Upper lobe of right lung (tissue), 1 donor: ENCODE results near the gene CEP131. TPM values are rescaled to one million over a fixed set of nuclear protein-coding genes. Genes with fewer than 3 reads are reported as not detected.

Source experiments
- ATAC-seq: fragments of 200-7000 bp; cut with Tn5 transposase; one replicate; pipeline ENCODE4 v1.9.1; 2020; ENCODE audit warnings: mild to moderate bottlenecking, moderate library complexity
- DNase-seq: peaks from one replicate; pipeline ENCODE4 v3.0.0-alpha.2; 2020
- H3K27ac ChIP-seq: fragments of 200-600 bp; one replicate; pipeline ENCODE4 v1.8.0; 2022
- H3K27me3 ChIP-seq: fragments of 200-600 bp; one replicate; pipeline ENCODE4 v1.8.0; 2022; ENCODE audit warnings: mild to moderate bottlenecking
- H3K36me3 ChIP-seq: fragments of 200-600 bp; one replicate; pipeline ENCODE4 v1.8.0; 2022
- H3K4me1 ChIP-seq: fragments of 200-600 bp; one replicate; pipeline ENCODE4 v1.8.0; 2022
- H3K4me3 ChIP-seq: fragments of 200-600 bp; one replicate; pipeline ENCODE4 v1.8.0; 2022; ENCODE audit warnings: mild to moderate bottlenecking
- H3K9me3 ChIP-seq: fragments of 200-600 bp; one replicate; pipeline ENCODE4 v1.8.0; 2022
- CTCF ChIP-seq: fragments of 200-600 bp; IDR thresholded peaks from one replicate; pipeline ENCODE4 v1.8.0; 2022; ENCODE audit warnings: antibody characterized with exemption
- intact Hi-C: fragments of 100-400 bp; cut with DNase I; formaldehyde crosslinking; loops from one replicate; pipeline ENCODE4 v1.11.0; 2022
- total RNA-seq: library from RNA; stranded (reverse); fragmentation: NEBNext Ultra II Directional; extraction: Animal tissue kit (Norgen Biotek cat#: 25700); gene quantifications from one replicate; pipeline ENCODE4 v1.2.1, GENCODE V29; 2021
- donor health status: DM: no; HTN: yes; CAD: no; lungs with severe emphysema.

CEP131 gene
- total RNA-seq, 1 donor from 2014 or later, result 7.5 TPM

- peaks cover 22% of the 10 kb centered on the region for H3K36me3 ChIP-seq
- H3K27ac ChIP-seq, result no peak overlapping the region
- peaks cover 19% of the 10 kb centered on the region for H3K4me1 ChIP-seq
- H3K27me3 ChIP-seq, result no peaks in the 10 kb centered on the region
- no peak overlapping the region for H3K4me3 ChIP-seq
- intact Hi-C loops, result no loop called here
- TF ChIP-seq CTCF, result no peak
- DNase-seq (no peak), ATAC-seq (no peak)
- no peaks in the 10 kb centered on the region for H3K9me3 ChIP-seq
Measured at GRCh38 chr17:81235822-81236740, 13.3 kb upstream of the CEP131 start.

GRCh38 chr17:81234940-81235821 lies 12.4 kb upstream of the CEP131 start:
- no peak for ATAC-seq
- intact Hi-C loops, result no loop called here
- H3K27ac ChIP-seq, result no peak overlapping the region
- H3K4me1 ChIP-seq, result peaks cover 17% of the 10 kb centered on the region
- no peak overlapping the region for H3K4me3 ChIP-seq
- DNase-seq, result no peak
- TF ChIP-seq CTCF, result no peak
- no peaks in the 10 kb centered on the region for H3K9me3 ChIP-seq
- H3K36me3 ChIP-seq, result peaks cover 29% of the 10 kb centered on the region
- no peaks in the 10 kb centered on the region for H3K27me3 ChIP-seq

GRCh38 chr17:81234506-81234855 lies 11.7 kb upstream of the CEP131 start:
- DNase-seq (no peak), ATAC-seq (no peak)
- no peak overlapping the region for H3K27ac ChIP-seq
- no peaks in the 10 kb centered on the region for H3K9me3 ChIP-seq
- no peak for TF ChIP-seq CTCF
- peaks cover 13% of the 10 kb centered on the region for H3K4me1 ChIP-seq
- intact Hi-C loops, result no loop called here
- peaks cover 36% of the 10 kb centered on the region for H3K36me3 ChIP-seq
- no peaks in the 10 kb centered on the region for H3K27me3 ChIP-seq
- no peak overlapping the region for H3K4me3 ChIP-seq

- H3K36me3 ChIP-seq, result peaks cover 39% of the 10 kb centered on the region
- DNase-seq, result no peak
- intact Hi-C loops, result no loop called here
Measured at GRCh38 chr17:81233811-81234505, 11.2 kb upstream of the CEP131 start.

More at GRCh38 chr17:81233811-81234505, 11.2 kb upstream of the CEP131 start:
- no peaks in the 10 kb centered on the region for H3K27me3 ChIP-seq
- ATAC-seq, result no peak
- no peak overlapping the region for H3K4me3 ChIP-seq
- no peak for TF ChIP-seq CTCF
- H3K27ac ChIP-seq, result no peak overlapping the region
- H3K9me3 ChIP-seq, result no peaks in the 10 kb centered on the region
- peaks cover 13% of the 10 kb centered on the region for H3K4me1 ChIP-seq
